Endothelial cell of umbilical vein (primary cell): ENCODE results near the gene SUGCT. TPM values are rescaled to one million over a fixed set of nuclear protein-coding genes. Genes with fewer than 3 reads are reported as not detected.

Source experiments
- BruUV-seq: library from RNA; stranded (reverse); fragments of 400-500 nt; replicated peaks from 2 replicates; lab custom pipeline; 2021; lab: Mats Ljungman, UMichigan
- CTCF ChIA-PET: fragments of 300-600, 350-600 bp; sonication (Branson Sonifier 250); formaldehyde crosslinking; loops from one replicate; lab custom pipeline; 2021; ENCODE audit warnings: antibody characterized with exemption, inconsistent platforms; lab: Charles Lee
- POLR2A ChIA-PET: fragments of 300-600, 350-600 bp; sonication (Branson Sonifier 250); formaldehyde crosslinking; loops from one replicate; lab custom pipeline; 2021; ENCODE audit warnings: antibody characterized with exemption, inconsistent platforms; lab: Charles Lee
- DNase-seq: peaks from one replicate; pipeline ENCODE4 v3.0.0-alpha.2; 2011; ENCODE audit warnings: low read depth, low spot score
- FAIRE-seq: peaks from 2 replicates; lab custom pipeline; 2011; peaks lifted over from hg19 to GRCh38; lab: Jason Lieb, UNC
- H2AFZ ChIP-seq: 2 replicates; pipeline ENCODE4 v1.6.0; 2012; ENCODE audit warnings: low read depth, low read length, control low read depth, inconsistent platforms
- H3K27ac ChIP-seq: 2 replicates; pipeline ENCODE4 v1.5.1; 2011; ENCODE audit warnings: low read depth, mild to moderate bottlenecking, control low read depth, low read length, moderate library complexity; ENCODE audit not compliant: insufficient read depth
- H3K27me3 ChIP-seq, 2 experiments: 2 replicates each; pipeline versions ENCODE4 v1.6.0 to v1.6.1; 2011; ENCODE audit warnings: low read length in 2 of 2, mixed read lengths in 1 of 2; ENCODE audit not compliant: control insufficient read depth in 2 of 2, insufficient read depth in 2 of 2
- H3K36me3 ChIP-seq, 2 experiments: 2 replicates in 1 of 2; 3 replicates in 1 of 2; pipeline ENCODE4 v1.5.1; 2011; ENCODE audit warnings: low read length in 2 of 2, mild to moderate bottlenecking in 1 of 2, moderate library complexity in 1 of 2; ENCODE audit not compliant: control insufficient read depth in 2 of 2, insufficient read depth in 2 of 2; ENCODE audit errors: extremely low read depth in 1 of 2
- H3K4me1 ChIP-seq: 3 replicates; pipeline ENCODE4 v1.5.1; 2011; ENCODE audit warnings: mild to moderate bottlenecking, low read length; ENCODE audit not compliant: control insufficient read depth, insufficient read depth; ENCODE audit errors: extremely low read depth
- H3K4me2 ChIP-seq: 2 replicates; pipeline ENCODE4 v1.6.1; 2011; ENCODE audit warnings: low read length, control low read depth, mixed read lengths; ENCODE audit not compliant: insufficient read depth
- H3K4me3 ChIP-seq, 3 experiments: fragments of 200-600 bp in 1 of 3; sonication (generic), shearing (Covaris generic) in 1 of 3; replicated peaks in 1 of 3; 2 replicates each; pipeline ENCODE4 v1.5.1; 2011 to 2016; ENCODE audit warnings: control low read depth in 3 of 3, low read length in 3 of 3, mild to moderate bottlenecking in 2 of 3, inconsistent platforms in 1 of 3, low read depth in 1 of 3, moderate library complexity in 1 of 3; ENCODE audit not compliant: insufficient read depth in 1 of 3
- H3K79me2 ChIP-seq: 2 replicates; pipeline ENCODE4 v1.6.0; 2012; ENCODE audit warnings: low read length, inconsistent platforms; ENCODE audit not compliant: control insufficient read depth, insufficient read depth
- H3K9ac ChIP-seq: replicated peaks from 2 replicates; pipeline ENCODE3; 2011; ENCODE audit warnings: low read length, control low read depth; ENCODE audit not compliant: insufficient read depth; ENCODE audit errors: extremely low read depth
- H3K9me1 ChIP-seq: replicated peaks from 3 replicates; pipeline ENCODE4 v1.6.0; 2011; ENCODE audit warnings: mild to moderate bottlenecking, low read length; ENCODE audit not compliant: control insufficient read depth, insufficient read depth; ENCODE audit errors: extremely low read depth
- H3K9me3 ChIP-seq: replicated peaks from 2 replicates; pipeline ENCODE4 v1.5.1; 2012; ENCODE audit warnings: low read length, inconsistent platforms; ENCODE audit not compliant: control insufficient read depth, insufficient read depth
- H4K20me1 ChIP-seq: replicated peaks from 2 replicates; pipeline ENCODE3; 2011; ENCODE audit warnings: mild to moderate bottlenecking, low read length; ENCODE audit not compliant: control insufficient read depth, insufficient read depth; ENCODE audit errors: extremely low read depth
- CTCF ChIP-seq, 2 donors: IDR thresholded peaks; 1 replicate in 1 of 2; 2 replicates in 1 of 2; pipeline ENCODE4 v1.5.1; 2011; ENCODE audit warnings: low read length in 2 of 2, mild to moderate bottlenecking in 2 of 2, moderate library complexity in 2 of 2, control low read depth in 1 of 2, inconsistent platforms in 1 of 2, low read depth in 1 of 2; ENCODE audit not compliant: insufficient read depth in 1 of 2; ENCODE audit errors: extremely low read depth in 1 of 2
- EZH2 ChIP-seq: IDR thresholded peaks from 2 replicates; pipeline ENCODE4 v1.6.1; 2012; ENCODE audit warnings: borderline replicate concordance, low read depth, mild to moderate bottlenecking, moderate library complexity, low read length, inconsistent platforms; ENCODE audit not compliant: severe bottlenecking
- FOS ChIP-seq: IDR thresholded peaks from 2 replicates; pipeline ENCODE4 v1.6.1; 2011; ENCODE audit warnings: mild to moderate bottlenecking, low read length, moderate library complexity, borderline replicate concordance; ENCODE audit not compliant: insufficient read depth
- GATA2 ChIP-seq: IDR thresholded peaks from 2 replicates; pipeline ENCODE4 v1.7.0; 2011; ENCODE audit warnings: low read depth, mild to moderate bottlenecking, moderate library complexity, mixed read lengths, low read length; ENCODE audit not compliant: insufficient read length, insufficient read depth
- MAX ChIP-seq: IDR thresholded peaks from 2 replicates; pipeline ENCODE4 v1.6.1; 2011; ENCODE audit not compliant: insufficient read depth, insufficient read length
- MYC ChIP-seq: IDR thresholded peaks from one replicate; pipeline ENCODE4 v1.6.1; 2011; ENCODE audit warnings: mild to moderate bottlenecking, low read depth, low read length
- POLR2A ChIP-seq: IDR thresholded peaks from 2 replicates; pipeline ENCODE4 v1.6.1; 2012; ENCODE audit warnings: low read depth, mild to moderate bottlenecking, control low read depth, low read length
- POLR2AphosphoS5 ChIP-seq: IDR thresholded peaks from 2 replicates; pipeline ENCODE4 v1.6.1; 2012; ENCODE audit warnings: low read depth, mild to moderate bottlenecking, control low read depth, low read length, moderate library complexity; ENCODE audit not compliant: insufficient read depth
- dilution Hi-C: fragments of 300-500 bp; cut with MboI; formaldehyde crosslinking; loops from one replicate; pipeline ENCODE4 v1.15.0; 2019; ENCODE audit warnings: low sequenced_read_pairs; ENCODE audit not compliant: extremely low pct_ligation_motif_present
- intact Hi-C: fragments of 100-400 bp; cut with micrococcal nuclease; formaldehyde crosslinking; loops from one replicate; pipeline ENCODE4 v1.10.0; 2022
- polyA plus RNA-seq, 4 experiments: library from polyadenylated mRNA; depleted of rRNA in 3 of 4; stranded (reverse) in 3 of 4; unstranded in 1 of 4; fragments of >200 nt; gene quantifications; 2 replicates each; pipeline versions ENCODE4 v1.2.1 to v1.2.3, GENCODE V29; 2011 to 2012; ENCODE audit warnings: missing spikeins in 1 of 4
- total RNA-seq: library from RNA; stranded (reverse); gene quantifications from 2 replicates; pipeline ENCODE4 v1.2.3, GENCODE V29; 2021

Gene SUGCT
- total and polyA plus RNA-seq, 2 donors (not counting 3 experiments of a cell fraction or from before 2014, with no cell fraction given), result 1.2 to 1.4 TPM

GRCh38 chr7:40327113-40327512 is 192.3 kb downstream of the SUGCT start:
- dilution Hi-C loops, result no loop called here
- no peaks in the 10 kb centered on the region for H3K27me3 ChIP-seq
- intact Hi-C loops, result loop anchor here (5.0 kb wide), 1 partner anchor 675 kb away; no protein-coding TSS in a partner anchor
- H2AFZ ChIP-seq, result no peak overlapping the region
- no peak overlapping the region for H3K27ac ChIP-seq
- H3K79me2 ChIP-seq, result no peaks in the 10 kb centered on the region
- no peak overlapping the region for H3K4me3 ChIP-seq
- peaks cover 2% of the 10 kb centered on the region for H3K4me1 ChIP-seq
- ChIA-PET POLR2A (no interaction called here), CTCF (interaction anchor here (1.1 to 5.1 kb wide), 5 partner anchors 10 to 1384 kb away, joined by 3 to 68 read pairs (median 20); no protein-coding TSS in a partner anchor)
- no peak for FAIRE-seq
- H3K9me3 ChIP-seq, result no peaks in the 10 kb centered on the region
- BruUV-seq, result no TSS peak
- H3K36me3 ChIP-seq, result no peaks in the 10 kb centered on the region
- H3K9me1 ChIP-seq, result no peaks in the 10 kb centered on the region
- TF ChIP-seq EZH2 (no peak), FOS (no peak)
- DNase-seq, result no peak
- H3K9ac ChIP-seq, result no peak overlapping the region
- H4K20me1 ChIP-seq, result no peaks in the 10 kb centered on the region
- no peak overlapping the region for H3K4me2 ChIP-seq

GRCh38 chr7:40327873-40328272 is 193.1 kb downstream of the SUGCT start:
- ChIA-PET CTCF (interaction anchor here (1.5 to 5.7 kb wide), 8 partner anchors 73 to 1383 kb away, joined by 3 to 87 read pairs (median 6); no protein-coding TSS in a partner anchor), POLR2A (no interaction called here)
- peaks cover 2% of the 10 kb centered on the region for H3K4me1 ChIP-seq
- no peaks in the 10 kb centered on the region for H3K79me2 ChIP-seq
- H3K9me3 ChIP-seq, result no peaks in the 10 kb centered on the region
- no peaks in the 10 kb centered on the region for H4K20me1 ChIP-seq
- dilution Hi-C loops, result no loop called here
- no peaks in the 10 kb centered on the region for H3K27me3 ChIP-seq
- intact Hi-C loops, result loop anchor here (2.0 to 5.0 kb wide), 2 partner anchors 29 to 674 kb away; no protein-coding TSS in a partner anchor
- TF ChIP-seq POLR2AphosphoS5 (no peak), MYC (no peak), GATA2 (no peak), CTCF (IDR thresholded peaks at IDR 0.05; ENCODE audit: extremely low read depth in 1 of 2, insufficient read depth in 1 of 2, low read depth in 1 of 2, low read length in 2 of 2) (no peak), POLR2A (no peak), MAX (no peak), FOS (no peak)
- no peaks in the 10 kb centered on the region for H3K9me1 ChIP-seq
- no peak for DNase-seq
- H3K9ac ChIP-seq, result no peak overlapping the region
- H3K36me3 ChIP-seq, result no peaks in the 10 kb centered on the region
- no peak overlapping the region for H3K4me2 ChIP-seq
- H2AFZ ChIP-seq, result peak overlapping the region; percentile 9
- H3K27ac ChIP-seq, result no peak overlapping the region
- no peak for FAIRE-seq
- H3K4me3 ChIP-seq, result no peak overlapping the region
- no TSS peak for BruUV-seq
